GM12878 (cell line): Measurements from ENCODE around the gene LIN54. TPM values are rescaled to one million over a fixed set of nuclear protein-coding genes. Genes with fewer than 3 reads are reported as not detected.

ENCODE experiments used
- BCL11A ChIP-seq: IDR thresholded peaks from 2 replicates; pipeline ENCODE4 v1.6.1; 2011; ENCODE audit warnings: low read depth, low read length
- BCL3 ChIP-seq: IDR thresholded peaks from 2 replicates; pipeline ENCODE4 v1.6.1; 2011; ENCODE audit warnings: borderline replicate concordance, low read depth, mild to moderate bottlenecking, moderate library complexity, low read length; ENCODE audit not compliant: insufficient read depth, poor library complexity, severe bottlenecking
- CEBPZ ChIP-seq: fragments of 150-350 bp; IDR thresholded peaks from 2 replicates; pipeline ENCODE4 v1.6.1; 2016; ENCODE audit warnings: low read depth, low read length
- DPF2 ChIP-seq: fragments of 450-650 bp; IDR thresholded peaks from 2 replicates; pipeline ENCODE4 v1.6.1; 2017; ENCODE audit warnings: mild to moderate bottlenecking
- FOXM1 ChIP-seq: IDR thresholded peaks from 2 replicates; pipeline ENCODE4 v1.6.1; 2012; ENCODE audit warnings: low read depth, mild to moderate bottlenecking, inconsistent platforms, low read length, moderate library complexity
- KDM1A ChIP-seq: fragments of 200-600 bp; sonication (generic); IDR thresholded peaks from 2 replicates; pipeline ENCODE4 v1.6.1; 2016; ENCODE audit warnings: borderline replicate concordance
- MEF2B ChIP-seq: fragments of 450-650 bp; IDR thresholded peaks from 2 replicates; pipeline ENCODE4 v1.6.1; 2018; ENCODE audit warnings: mild to moderate bottlenecking, moderate library complexity; ENCODE audit not compliant: partially characterized antibody, poor library complexity, severe bottlenecking
- PAX8 ChIP-seq: fragments of 450-650 bp; IDR thresholded peaks from 2 replicates; pipeline ENCODE4 v1.6.1; 2017; ENCODE audit warnings: mild to moderate bottlenecking, moderate library complexity
- RAD51 ChIP-seq: fragments of 450-650 bp; IDR thresholded peaks from 2 replicates; pipeline ENCODE4 v1.6.1; 2016; ENCODE audit warnings: moderate library complexity, mild to moderate bottlenecking, inconsistent platforms
- TARDBP ChIP-seq: IDR thresholded peaks from 2 replicates; pipeline ENCODE4 v1.6.1; 2016; ENCODE audit warnings: borderline replicate concordance
- TCF7 ChIP-seq: IDR thresholded peaks from 2 replicates; pipeline ENCODE4 v1.6.1; 2014; ENCODE audit warnings: antibody characterized with exemption, borderline replicate concordance
- ZZZ3 ChIP-seq: IDR thresholded peaks from 2 replicates; pipeline ENCODE4 v1.6.1; 2011; ENCODE audit warnings: low read depth; ENCODE audit not compliant: control insufficient read depth, insufficient read length
- polyA plus RNA-seq, 11 experiments: library from polyadenylated mRNA; depleted of rRNA in 4 of 11; unstranded in 6 of 11; stranded (reverse) in 5 of 11; fragments of >200 nt; fragmentation: Nextera tagmentation in 4 of 11; fragmentation: Illumina TruSeq in 1 of 11; extraction: Ambion mirVana in 4 of 11; extraction: Trizol in 1 of 11; gene quantifications; 1 replicate in 1 of 11; 2 replicates in 10 of 11; pipeline versions ENCODE4 v1.2.1 to v1.2.3, GENCODE V29; 2011 to 2016; ENCODE audit warnings: inconsistent platforms in 2 of 11, missing spikeins in 2 of 11, low read depth in 1 of 11
- total RNA-seq, 4 experiments: library from RNA; depleted of rRNA in 3 of 4; stranded (reverse); fragments of >200 nt in 3 of 4; fragmentation: Illumina TruSeq in 1 of 4; extraction: Trizol in 1 of 4; gene quantifications; 2 replicates each; pipeline versions ENCODE4 v1.2.1 to v1.2.3, GENCODE V29; 2013 to 2021

The LIN54 gene
- total and polyA plus RNA-seq, 10 of the 15 experiments (the other 5 are each of a cell fraction or from before 2014, with no cell fraction given) = 1.5 to 20.4 (median 12.2) TPM

- TF ChIP-seq BCL3 = no peak
- TF ChIP-seq TCF7 = no peak
- no peak for TF ChIP-seq CEBPZ
- TF ChIP-seq FOXM1 = no peak
- TF ChIP-seq MEF2B = no peak
- TF ChIP-seq ZZZ3 = no peak
- no peak for TF ChIP-seq RAD51
- TF ChIP-seq BCL11A = no peak
- TF ChIP-seq DPF2 = no peak
- no peak for TF ChIP-seq TARDBP
- no peak for TF ChIP-seq KDM1A
- no peak for TF ChIP-seq PAX8
Observed at GRCh38 chr4:82892467-82892802, 118.2 kb downstream of the LIN54 start (continued).
